D721Med (cell line): Measurements from ENCODE around the gene ASB1.
"Not testable (repeated sequence)": the region's sequence is repeated elsewhere in the genome, so short reads cannot be mapped to it uniquely, and the experiment has no call there.

Source experiments
- DNase-seq: peaks from one replicate; pipeline ENCODE4 v3.0.0; 2011; ENCODE audit warnings: low spot score; ENCODE audit not compliant: insufficient read length
- FAIRE-seq: peaks from 2 replicates; lab custom pipeline; 2011; peaks lifted over from hg19 to GRCh38; lab: Jason Lieb, UNC
- TF ChIP-seq, protein P1 (sequence below): IDR thresholded peaks from 2 replicates; pipeline ENCODE4 v1.5.1; 2012; ENCODE audit warnings: mild to moderate bottlenecking, control low read depth; ENCODE audit not compliant: insufficient read depth; ENCODE audit errors: missing control alignments

Gene ASB1

DNA sequence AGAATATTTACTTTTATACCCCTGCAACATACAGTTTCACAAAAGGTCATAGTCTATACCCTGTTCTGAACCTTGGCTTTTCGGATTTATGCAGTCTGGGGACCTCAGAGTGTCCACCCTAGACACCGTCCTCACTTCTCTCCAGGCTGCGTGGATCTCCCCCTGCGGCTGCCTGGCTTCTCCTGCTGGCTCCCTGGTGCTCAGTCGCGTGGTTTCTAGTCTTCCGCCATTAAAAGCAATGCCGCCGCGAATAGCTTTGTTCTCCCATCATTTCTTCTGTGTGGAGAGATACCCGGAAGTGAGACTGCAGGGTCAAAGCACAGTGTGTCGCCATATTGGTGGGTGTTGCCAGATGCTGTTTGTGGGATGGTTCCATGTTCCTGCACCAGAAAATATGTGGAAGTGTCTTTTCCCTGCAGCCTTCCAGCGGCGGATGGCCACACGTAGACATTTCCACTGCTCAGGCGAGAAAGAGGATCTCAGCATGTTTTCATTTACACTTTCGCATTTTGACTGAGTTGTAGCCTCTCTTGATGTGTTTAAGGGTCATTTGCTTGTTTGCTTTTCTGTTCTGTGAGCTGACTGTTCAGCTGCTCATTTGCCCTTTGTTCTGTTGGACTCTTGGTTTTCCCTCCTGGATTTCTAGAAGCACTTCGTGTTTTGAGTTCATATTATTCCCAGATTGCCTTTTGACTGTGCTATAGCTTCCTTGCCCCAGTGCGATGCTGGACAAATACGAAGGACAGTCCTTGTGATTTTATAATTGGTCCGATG, 22.9 kb upstream of the ASB1 start:
- DNase-seq (no peak), FAIRE-seq (no peak)
- TF ChIP-seq, protein P1, sequence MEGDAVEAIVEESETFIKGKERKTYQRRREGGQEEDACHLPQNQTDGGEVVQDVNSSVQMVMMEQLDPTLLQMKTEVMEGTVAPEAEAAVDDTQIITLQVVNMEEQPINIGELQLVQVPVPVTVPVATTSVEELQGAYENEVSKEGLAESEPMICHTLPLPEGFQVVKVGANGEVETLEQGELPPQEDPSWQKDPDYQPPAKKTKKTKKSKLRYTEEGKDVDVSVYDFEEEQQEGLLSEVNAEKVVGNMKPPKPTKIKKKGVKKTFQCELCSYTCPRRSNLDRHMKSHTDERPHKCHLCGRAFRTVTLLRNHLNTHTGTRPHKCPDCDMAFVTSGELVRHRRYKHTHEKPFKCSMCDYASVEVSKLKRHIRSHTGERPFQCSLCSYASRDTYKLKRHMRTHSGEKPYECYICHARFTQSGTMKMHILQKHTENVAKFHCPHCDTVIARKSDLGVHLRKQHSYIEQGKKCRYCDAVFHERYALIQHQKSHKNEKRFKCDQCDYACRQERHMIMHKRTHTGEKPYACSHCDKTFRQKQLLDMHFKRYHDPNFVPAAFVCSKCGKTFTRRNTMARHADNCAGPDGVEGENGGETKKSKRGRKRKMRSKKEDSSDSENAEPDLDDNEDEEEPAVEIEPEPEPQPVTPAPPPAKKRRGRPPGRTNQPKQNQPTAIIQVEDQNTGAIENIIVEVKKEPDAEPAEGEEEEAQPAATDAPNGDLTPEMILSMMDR, result no peak

DNA sequence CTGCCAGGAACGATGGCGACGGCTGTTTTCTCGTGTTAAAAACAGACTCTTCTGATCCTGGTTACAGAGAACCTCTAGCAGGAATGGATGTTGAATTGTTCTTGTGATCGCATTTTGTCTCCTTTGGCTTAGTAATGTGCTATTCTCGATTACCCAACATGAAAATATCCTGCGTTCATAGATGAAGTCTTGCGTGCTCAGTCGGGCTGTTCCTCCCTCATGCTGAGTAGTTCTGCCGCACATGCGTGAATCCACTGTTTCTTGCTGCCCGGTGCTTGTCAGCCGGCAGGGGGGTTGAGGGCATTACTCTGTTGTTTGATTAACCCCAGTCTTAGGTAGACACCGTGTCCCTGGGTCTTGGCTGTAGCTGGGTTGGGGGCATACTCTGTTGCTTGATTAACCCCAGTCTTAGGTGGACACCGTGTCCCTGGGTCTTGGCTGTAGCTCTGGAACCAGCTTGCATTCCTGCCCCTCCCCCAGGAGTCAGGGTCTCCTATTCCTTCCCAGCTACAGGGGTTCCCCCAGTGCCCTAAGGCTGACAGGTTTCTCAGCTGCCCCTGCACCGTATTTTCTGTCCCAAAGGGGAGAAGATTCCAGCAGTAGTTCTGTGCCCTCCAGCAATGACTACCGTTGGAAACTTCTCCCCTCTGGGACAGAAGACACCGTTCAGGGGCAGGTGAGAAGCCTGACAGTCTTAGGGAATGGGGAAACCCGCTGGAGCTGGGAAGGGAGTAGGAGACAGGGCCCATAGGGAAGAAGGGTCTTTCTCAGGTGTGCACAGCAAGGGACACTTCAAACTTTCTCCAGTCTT, 22.1 kb upstream of the ASB1 start:
- DNase-seq (no peak), FAIRE-seq (no peak)
- TF ChIP-seq, protein P1, result no peak

DNA sequence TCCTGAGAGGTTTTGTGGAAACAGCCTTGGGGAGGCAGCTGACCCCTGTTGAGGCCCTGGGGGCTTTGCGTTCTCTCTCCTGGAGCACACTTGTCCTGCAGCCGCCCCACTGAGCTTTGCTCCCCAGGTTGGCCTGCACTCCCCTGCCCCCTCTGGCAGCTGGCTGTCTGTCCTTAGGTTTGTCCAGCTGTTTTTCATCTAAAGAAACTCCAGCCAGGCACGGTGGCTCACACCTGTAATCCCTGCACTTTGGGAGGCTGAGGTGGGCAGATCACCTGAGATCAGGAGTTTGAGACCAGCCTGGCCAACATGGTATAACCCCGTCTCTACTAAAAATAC, 21.5 kb upstream of the ASB1 start:
- not testable (repeated sequence) for DNase-seq, FAIRE-seq

DNA sequence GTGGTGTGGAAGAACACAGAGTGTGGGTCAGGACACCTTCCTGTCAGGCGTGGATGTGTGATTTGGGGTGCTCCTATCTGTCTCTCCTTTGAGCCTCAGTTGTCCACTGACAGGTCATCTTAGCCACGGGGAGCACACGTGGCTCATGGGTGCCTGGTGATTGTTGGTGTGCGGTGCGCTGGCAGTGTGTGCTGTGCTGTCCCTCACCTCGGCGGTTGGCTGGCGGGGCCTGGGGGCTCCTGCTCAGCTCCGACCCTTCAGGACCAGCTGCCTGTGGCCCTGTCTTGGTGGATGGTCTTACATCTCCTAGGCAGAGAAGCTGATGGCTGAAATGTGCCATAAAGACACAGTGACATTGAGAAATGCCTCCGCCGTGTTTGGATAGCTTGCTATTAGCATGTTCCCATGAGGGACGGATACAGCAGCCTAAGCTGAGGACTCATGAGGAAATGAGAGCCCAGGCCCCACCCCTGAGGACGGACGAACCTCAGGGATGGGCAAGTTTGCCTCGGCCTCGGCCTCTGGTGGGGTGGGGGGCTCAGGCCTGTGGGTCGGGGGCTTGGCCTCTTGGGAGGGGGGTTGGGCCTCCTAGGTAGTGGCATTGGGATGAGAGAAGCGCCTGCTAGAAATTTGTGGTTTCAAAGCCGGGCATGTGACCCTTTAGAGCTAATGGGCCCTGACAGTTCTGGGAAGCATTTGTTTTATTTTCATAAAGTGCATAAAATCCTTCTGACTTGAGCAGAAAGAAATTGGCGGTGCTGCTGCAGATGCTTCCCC, 20.3 kb upstream of the ASB1 start:
- TF ChIP-seq, protein P1, result no peak
- FAIRE-seq (no peak), DNase-seq (no peak)

DNA sequence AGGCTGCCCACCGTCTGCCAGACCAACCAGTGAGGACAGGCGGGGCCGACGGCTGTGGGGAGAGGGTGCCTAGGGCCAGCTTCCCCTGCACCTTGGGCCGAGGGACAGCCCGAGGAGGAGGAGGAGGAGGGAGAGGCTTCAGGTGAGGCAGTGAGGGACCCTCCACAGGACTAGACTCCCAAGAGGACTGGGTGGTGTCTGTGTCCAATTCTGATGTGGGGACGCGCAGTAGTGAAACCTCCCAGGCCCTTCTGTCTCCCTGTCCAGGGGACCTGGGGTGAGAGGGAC, 19.8 kb upstream of the ASB1 start:
- no peak for DNase-seq
- no peak for FAIRE-seq
- TF ChIP-seq, protein P1, result no peak

DNA sequence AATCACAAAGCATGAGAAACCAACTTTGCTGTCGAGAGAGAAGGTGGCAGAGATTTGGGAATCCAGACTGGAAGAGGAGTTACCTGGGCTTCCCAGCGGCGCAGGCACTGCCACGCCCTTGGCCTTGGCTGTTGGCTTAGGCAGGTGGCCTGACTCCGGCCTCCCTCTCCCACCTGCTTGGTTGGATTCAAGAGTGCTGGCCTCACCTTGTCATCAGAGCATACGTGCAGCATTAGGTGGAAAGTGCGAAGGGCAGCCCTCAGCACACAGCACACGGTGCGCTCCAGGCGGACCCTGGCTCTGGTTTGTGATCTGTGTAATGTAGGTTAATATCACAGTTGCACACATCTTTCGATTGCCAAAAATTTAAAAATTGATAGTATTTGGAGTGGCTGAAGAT, 19.2 kb upstream of the ASB1 start:
- TF ChIP-seq, protein P1, result no peak
- FAIRE-seq, result no peak
- no peak for DNase-seq

DNA sequence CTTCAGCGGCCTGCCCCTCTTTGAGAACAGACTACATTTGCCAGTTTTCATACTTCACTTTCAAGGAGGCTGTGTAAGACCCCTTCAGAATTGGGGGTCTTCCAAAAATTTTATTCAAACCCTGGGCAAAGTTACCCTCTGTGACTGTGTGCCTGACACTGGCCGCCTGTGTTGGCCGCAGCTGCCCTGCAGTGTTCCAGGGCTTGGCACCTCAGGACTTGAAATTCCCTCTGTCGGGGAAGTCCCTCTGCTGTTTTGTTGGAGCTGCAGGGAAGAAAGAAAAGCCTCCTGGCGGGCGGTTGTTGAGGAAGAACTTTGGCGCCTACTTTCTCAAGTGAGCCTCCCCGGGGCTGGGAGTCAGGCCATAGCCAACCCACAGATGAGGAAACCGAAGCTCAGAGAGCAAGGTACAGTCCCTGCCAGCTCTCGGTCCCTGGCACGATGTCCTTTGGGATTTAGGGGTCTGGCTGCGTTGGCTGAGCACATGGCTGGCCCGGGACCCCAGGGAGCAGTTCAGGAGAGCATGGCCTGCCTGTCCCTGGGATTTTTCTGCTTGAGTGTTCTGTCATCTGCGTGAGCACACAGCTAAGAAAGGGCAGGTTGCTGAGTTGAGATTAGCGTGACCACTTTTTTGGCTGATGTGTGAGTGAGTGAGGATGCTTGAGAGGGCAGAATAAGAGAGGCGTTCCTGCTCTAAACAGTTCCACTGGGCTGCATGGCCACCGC, 17.9 kb upstream of the ASB1 start:
- DNase-seq, result no peak
- TF ChIP-seq, protein P1, result no peak
- no peak for FAIRE-seq
